Activated CD8-positive, alpha-beta memory T cell treated with anti-CD3 and anti-CD28 coated beads, Interleukin-2, amount 50 U/mL, for 4 hours (primary cell): ENCODE results near the gene ABLIM2.

Source experiments
- DNase-seq: peaks from one replicate; pipeline ENCODE4 v3.0.0-alpha.2; 2020

The ABLIM2 gene

GRCh38 chr4:8158710-8159536 lies at the start of gene ABLIM2:
TSS of gene ABLIM2 (minus strand) at chr4:8158813. CDS start at chr4:8158689, 124 bp downstream.
- peak; percentile 99 for DNase-seq

- DNase-seq: no peak
Measured at GRCh38 chr4:8207314-8207713, 48.7 kb upstream of the ABLIM2 start.

GRCh38 chr4:8205749-8206611 lies 47.4 kb upstream of the ABLIM2 start:
- no peak for DNase-seq

- DNase-seq: no peak
Measured at GRCh38 chr4:8205241-8205707, 46.7 kb upstream of the ABLIM2 start.

- DNase-seq: no peak
Measured at GRCh38 chr4:8204576-8205227, 46.1 kb upstream of the ABLIM2 start.

GRCh38 chr4:8203817-8204216 lies 45.2 kb upstream of the ABLIM2 start:
- DNase-seq: no peak

- no peak for DNase-seq
Measured at GRCh38 chr4:8203052-8203401, 44.4 kb upstream of the ABLIM2 start.

GRCh38 chr4:8202108-8203051 lies 43.8 kb upstream of the ABLIM2 start:
- no peak for DNase-seq

GRCh38 chr4:8201321-8201781 lies 42.7 kb upstream of the ABLIM2 start:
- peak; percentile 28 for DNase-seq

- no peak for DNase-seq
Measured at GRCh38 chr4:8200302-8200975, 41.8 kb upstream of the ABLIM2 start.

GRCh38 chr4:8199594-8200301 lies 41.1 kb upstream of the ABLIM2 start:
- DNase-seq: no peak

- peak; percentile 53 for DNase-seq
Measured at GRCh38 chr4:8198906-8199593, 40.4 kb upstream of the ABLIM2 start, which contains the start of gene SH3TC1. TSS of gene SH3TC1 (plus strand) at chr4:8199290. CDS start at chr4:8205195, 5,905 bp downstream.

- DNase-seq: no peak
Measured at GRCh38 chr4:8198206-8198905, 39.7 kb upstream of the ABLIM2 start.

- no peak for DNase-seq
Measured at GRCh38 chr4:8197521-8197920, 38.9 kb upstream of the ABLIM2 start.

- DNase-seq: no peak
Measured at GRCh38 chr4:8195841-8196458, 37.3 kb upstream of the ABLIM2 start.

GRCh38 chr4:8195431-8195830 lies 36.8 kb upstream of the ABLIM2 start:
- DNase-seq: no peak

GRCh38 chr4:8194306-8195242 lies 36.0 kb upstream of the ABLIM2 start:
- DNase-seq: no peak
